Spleen (tissue), 11 donors: ENCODE data around the gene ZC2HC1C. TPM values are rescaled to one million over a fixed set of nuclear protein-coding genes. Genes with fewer than 3 reads are reported as not detected.
A peak's percentile ranks its signal among the peaks of the same experiment; 100 is the strongest.

Experiments used
- DNase-seq: peaks from one replicate; pipeline ENCODE4 v3.0.0-alpha.2; 2020
- H3K27ac ChIP-seq, 8 donors: fragments of 200-600 bp; sonication (generic) in 7 of 8; 1 replicate in 4 of 8; 2 replicates in 4 of 8; pipeline versions ENCODE4 v1.5.0 to v1.8.0; 2016 to 2021; ENCODE audit warnings: inconsistent platforms in 4 of 8, mild to moderate bottlenecking in 4 of 8, moderate library complexity in 1 of 8
- H3K27me3 ChIP-seq, 7 donors: fragments of 200-600 bp; sonication (generic) in 6 of 7; replicated peaks in 1 of 7; 1 replicate in 4 of 7; 2 replicates in 3 of 7; pipeline versions ENCODE4 v1.5.0 to v1.8.0; 2016 to 2021; ENCODE audit warnings: inconsistent platforms in 3 of 7, mild to moderate bottlenecking in 1 of 7
- H3K36me3 ChIP-seq, 6 donors: fragments of 200-600 bp; sonication (generic) in 5 of 6; 1 replicate in 4 of 6; 2 replicates in 2 of 6; pipeline versions ENCODE4 v1.5.0 to v1.8.0; 2016 to 2021; ENCODE audit warnings: inconsistent platforms in 2 of 6
- H3K4me1 ChIP-seq, 6 donors: fragments of 200-600 bp; sonication (generic) in 5 of 6; 1 replicate in 3 of 6; 2 replicates in 3 of 6; pipeline versions ENCODE4 v1.5.0 to v1.8.0; 2016 to 2021; ENCODE audit warnings: inconsistent platforms in 3 of 6
- H3K4me3 ChIP-seq, 8 donors: fragments of 200-600 bp; sonication (generic) in 7 of 8; 1 replicate in 4 of 8; 2 replicates in 4 of 8; pipeline versions ENCODE4 v1.5.0 to v1.8.0; 2016 to 2021; ENCODE audit warnings: inconsistent platforms in 4 of 8, mild to moderate bottlenecking in 4 of 8, moderate library complexity in 2 of 8
- H3K9me3 ChIP-seq, 8 donors: fragments of 200-600 bp; sonication (generic) in 7 of 8; 1 replicate in 4 of 8; 2 replicates in 4 of 8; pipeline versions ENCODE4 v1.5.0 to v1.8.0; 2016 to 2021; ENCODE audit warnings: inconsistent platforms in 4 of 8
- CTCF ChIP-seq, 11 experiments: fragments of 200-600 bp in 7 of 11; fragments of 450-650 bp in 4 of 11; sonication (generic) in 4 of 11; IDR thresholded peaks in 8 of 11; conservative IDR thresholded peaks in 3 of 11; 1 replicate in 7 of 11; 2 replicates in 4 of 11; pipeline versions ENCODE4 v1.4.0 to v1.8.0; 2016 to 2021; ENCODE audit warnings: antibody characterized with exemption in 11 of 11, inconsistent platforms in 4 of 11, mild to moderate bottlenecking in 1 of 11
- POLR2A ChIP-seq, 3 donors: fragments of 450-650 bp; IDR thresholded peaks; one replicate each; pipeline ENCODE4 v1.5.1; 2017; ENCODE audit warnings: antibody characterized with exemption in 3 of 3, mild to moderate bottlenecking in 1 of 3
- POLR2AphosphoS5 ChIP-seq, 3 donors: sonication (generic); formaldehyde crosslinking; IDR thresholded peaks; one replicate each; pipeline ENCODE4 v1.5.1; 2017; ENCODE audit warnings: antibody characterized with exemption in 3 of 3
- WGBS, 5 donors: extraction: QIAGEN DNeasy Blood & Tissue Kit in 3 of 5; methylation state at CpG; one replicate each; pipeline versions ENCODE4 v1.1.5 to v1.1.7; 2013 to 2018; 5-methylcytosine and 5-hydroxymethylcytosine counted together
- intact Hi-C: fragments of 100-400 bp; cut with DNase I; formaldehyde crosslinking; loops from one replicate; pipeline ENCODE4 v1.15.0; 2023; ENCODE audit warnings: low total_unique reads
- polyA plus RNA-seq, 3 donors: library from polyadenylated mRNA; stranded (reverse); fragments of 200-250 nt; gene quantifications; one replicate each; pipeline ENCODE4 v1.2.1, GENCODE V29; 2013
- total RNA-seq, 7 donors: library from RNA; depleted of rRNA in 3 of 7; stranded (reverse); fragments of >200 nt in 3 of 7; fragmentation: NEBNext Ultra II Directional in 4 of 7; extraction: Animal tissue kit (Norgen Biotek cat#: 25700) in 4 of 7; gene quantifications; one replicate each; pipeline versions ENCODE4 v1.1.0 to v1.2.1, GENCODE V29; 2016 to 2021
- donor health status: healthy with polysubstance abuse.
- donor health status: DM: no; HTN: no; CAD: no; lungs with moderate emphysema.
- donor health status: DM: no; HTN: no; CAD: no.
- donor health status: Bipolar disorder and iron deficiency.
- donor health status: healthy.
- donor health status: DM: no; HTN: no; CAD: no.
- donor health status: DM: yes; HTN: yes; CAD: no.

The ZC2HC1C gene
- total and polyA plus RNA-seq, 10 donors: 0.89 to 2.8 (median 1.2) TPM

- Histone ChIP-seq H3K27ac (peak overlapping the region in 5 of 8 donors; percentile 50 to 78 (median 75)), H3K36me3 (peaks cover 0 to 54% (median 38%) of the 10 kb centered on the region in 6 donors), H3K4me3 (peak overlapping the region in 1 of 8 donors; percentile 16), H3K9me3 (no peaks in the 10 kb centered on the region), H3K27me3 (no peaks in the 10 kb centered on the region), H3K4me1 (peaks cover 24 to 64% (median 36%) of the 10 kb centered on the region in 6 donors)
- TF ChIP-seq POLR2AphosphoS5 (IDR thresholded peaks at IDR 0.05): no peak
- no peak for TF ChIP-seq CTCF (IDR thresholded peaks at IDR 0.05 in 8 of 11, conservative IDR thresholded peaks at IDR 0.05 in 3 of 11)
- TF ChIP-seq POLR2A (IDR thresholded peaks at IDR 0.05): no peak
- DNase-seq: no peak
- 92 to 96% (median 94%) methylated on average over 7 of the region's 7 CpGs for WGBS, 5 donors
- intact Hi-C loops: no loop called here
These were observed 52.1 kb downstream of the ZC2HC1C start for GRCh38 chr14:75121552-75121951.

- Histone ChIP-seq H3K9me3 (no peaks in the 10 kb centered on the region), H3K4me3 (no peak overlapping the region), H3K36me3 (peaks cover 0 to 30% (median 17%) of the 10 kb centered on the region in 6 donors), H3K4me1 (peaks cover 29 to 84% (median 54%) of the 10 kb centered on the region in 6 donors), H3K27me3 (no peaks in the 10 kb centered on the region), H3K27ac (peak overlapping the region in 6 of 8 donors; percentile 42 to 74 (median 60))
- no peak for DNase-seq
- 17 to 36% (median 19%) methylated on average over 7 of the region's 7 CpGs for WGBS, 5 donors
- TF ChIP-seq POLR2A (IDR thresholded peaks at IDR 0.05): no peak
- peak in 1 of 3 donors; percentile 70 for TF ChIP-seq POLR2AphosphoS5 (IDR thresholded peaks at IDR 0.05)
- TF ChIP-seq CTCF (IDR thresholded peaks at IDR 0.05 in 8 of 11, conservative IDR thresholded peaks at IDR 0.05 in 3 of 11): no peak
- intact Hi-C loops: no loop called here
These were observed 54.5 kb downstream of the ZC2HC1C start for GRCh38 chr14:75123991-75124390.

GRCh38 chr14:75125617-75126016 is 56.2 kb downstream of the ZC2HC1C start:
- DNase-seq: no peak
- no peaks in the 10 kb centered on the region for H3K27me3 ChIP-seq
- no peaks in the 10 kb centered on the region for H3K9me3 ChIP-seq
- TF ChIP-seq CTCF (IDR thresholded peaks at IDR 0.05 in 8 of 11, conservative IDR thresholded peaks at IDR 0.05 in 3 of 11): no peak
- no peak for TF ChIP-seq POLR2A (IDR thresholded peaks at IDR 0.05)
- no peak for TF ChIP-seq POLR2AphosphoS5 (IDR thresholded peaks at IDR 0.05)
- peak overlapping the region in 4 of 8 donors; percentile 59 to 71 (median 62) for H3K4me3 ChIP-seq
- H3K4me1 ChIP-seq: peaks cover 29 to 84% (median 52%) of the 10 kb centered on the region in 6 donors
- H3K27ac ChIP-seq: peak overlapping the region in 7 of 8 donors; percentile 94 to 99 (median 97)
- 54 to 78% (median 68%) methylated on average over 5 of the region's 5 CpGs for WGBS, 5 donors
- intact Hi-C loops: no loop called here
- peaks cover 0 to 24% (median 5%) of the 10 kb centered on the region in 6 donors for H3K36me3 ChIP-seq

GRCh38 chr14:75126121-75126544 is 56.7 kb downstream of the ZC2HC1C start:
- DNase-seq: no peak
- H3K27me3 ChIP-seq: no peaks in the 10 kb centered on the region
- no peaks in the 10 kb centered on the region for H3K9me3 ChIP-seq
- intact Hi-C loops: no loop called here
- peak overlapping the region; percentile 94 to 99 (median 98) for H3K27ac ChIP-seq
- H3K4me1 ChIP-seq: peaks cover 29 to 78% (median 49%) of the 10 kb centered on the region in 6 donors
- TF ChIP-seq CTCF (IDR thresholded peaks at IDR 0.05 in 8 of 11, conservative IDR thresholded peaks at IDR 0.05 in 3 of 11): no peak
- TF ChIP-seq POLR2A (IDR thresholded peaks at IDR 0.05): no peak
- no peak for TF ChIP-seq POLR2AphosphoS5 (IDR thresholded peaks at IDR 0.05)
- 0 to 3% (median 1%) methylated on average over 6 of the region's 6 CpGs for WGBS, 5 donors
- H3K4me3 ChIP-seq: peak overlapping the region; percentile 59 to 81 (median 74)
- peaks cover 0 to 23% (median 5%) of the 10 kb centered on the region in 6 donors for H3K36me3 ChIP-seq
